Stomach (tissue), 4 donors: ENCODE results near the gene LAMP5.

ENCODE experiments used
- CTCF ChIP-seq, 7 experiments: fragments of 450-650 bp in 4 of 7; fragments of 200-600 bp in 3 of 7; sonication (generic) in 3 of 7; IDR thresholded peaks; one replicate each; pipeline ENCODE4 v1.5.1; 2016 to 2019; ENCODE audit warnings: antibody characterized with exemption in 7 of 7, control low read depth in 2 of 7, mild to moderate bottlenecking in 1 of 7
- POLR2AphosphoS5 ChIP-seq, 3 donors: sonication (generic); formaldehyde crosslinking; IDR thresholded peaks; one replicate each; pipeline ENCODE4 v1.6.1; 2016; ENCODE audit warnings: antibody characterized with exemption in 3 of 3

- TF ChIP-seq CTCF (IDR thresholded peaks at IDR 0.05) (no peak), POLR2AphosphoS5 (IDR thresholded peaks at IDR 0.05) (no peak)
These were observed 19.6 kb downstream of the LAMP5 start for GRCh38 chr20:9534025-9534424.
